DND-41 (cell line): ENCODE measurements around the gene MKS1.

Source experiments
- ATAC-seq: fragments of 200-7000 bp; cut with Tn5 transposase; 3 replicates; pipeline ENCODE4 v1.9.1; 2021; ENCODE audit warnings: low read depth; ENCODE audit not compliant: insufficient read depth
- DNase-seq: peaks from one replicate; pipeline ENCODE4 v3.0.0-alpha.2; 2020
- H2AFZ ChIP-seq: 2 replicates; pipeline ENCODE4 v1.6.0; 2012; ENCODE audit warnings: low read depth, low read length
- H3K27ac ChIP-seq: 2 replicates; pipeline ENCODE4 v1.5.1; 2012; ENCODE audit warnings: low read length, inconsistent platforms
- H3K27me3 ChIP-seq: fragments of 200-600 bp; sonication (generic); 2 replicates; pipeline ENCODE4 v1.6.0; 2012; ENCODE audit warnings: low read length, mild to moderate bottlenecking, inconsistent platforms; ENCODE audit not compliant: insufficient read depth, poor library complexity
- H3K36me3 ChIP-seq: 2 replicates; pipeline ENCODE4 v1.5.1; 2012; ENCODE audit warnings: low read length, inconsistent platforms; ENCODE audit not compliant: insufficient read depth
- H3K4me1 ChIP-seq: 2 replicates; pipeline ENCODE4 v1.5.1; 2012; ENCODE audit warnings: mild to moderate bottlenecking, low read length; ENCODE audit not compliant: insufficient read depth
- H3K4me2 ChIP-seq: 2 replicates; pipeline ENCODE4 v1.6.0; 2012; ENCODE audit warnings: mild to moderate bottlenecking, moderate library complexity, low read length, inconsistent platforms; ENCODE audit not compliant: insufficient read depth
- H3K4me3 ChIP-seq, 2 experiments: fragments of 200-600 bp in 1 of 2; shearing (Covaris generic) in 1 of 2; 2 replicates each; pipeline ENCODE4 v1.5.1; 2012 to 2016; ENCODE audit warnings: inconsistent platforms in 2 of 2, low read length in 2 of 2, mild to moderate bottlenecking in 2 of 2, low read depth in 1 of 2, moderate library complexity in 1 of 2
- H3K79me2 ChIP-seq: 2 replicates; pipeline ENCODE4 v1.6.0; 2012; ENCODE audit warnings: low read length, inconsistent platforms; ENCODE audit not compliant: insufficient read depth
- H3K9ac ChIP-seq: 2 replicates; pipeline ENCODE4 v1.6.0; 2012; ENCODE audit warnings: low read depth, mild to moderate bottlenecking, inconsistent platforms, low read length, moderate library complexity
- H3K9me3 ChIP-seq: 2 replicates; pipeline ENCODE4 v1.5.1; 2012; ENCODE audit warnings: low read length, moderate library complexity, mild to moderate bottlenecking, inconsistent platforms; ENCODE audit not compliant: insufficient read depth, severe bottlenecking
- H4K20me1 ChIP-seq: 2 replicates; pipeline ENCODE4 v1.6.0; 2012; ENCODE audit warnings: low read length; ENCODE audit not compliant: insufficient read depth
- CTCF ChIP-seq: IDR thresholded peaks from 2 replicates; pipeline ENCODE4 v1.5.1; 2012; ENCODE audit warnings: borderline replicate concordance, low read length, moderate library complexity, mild to moderate bottlenecking; ENCODE audit not compliant: poor library complexity, severe bottlenecking; ENCODE audit errors: extremely low read depth
- EZH2 ChIP-seq: IDR thresholded peaks from 3 replicates; pipeline ENCODE4 v1.6.1; 2012; ENCODE audit warnings: borderline replicate concordance, low read depth, mild to moderate bottlenecking, moderate library complexity, low read length, inconsistent platforms; ENCODE audit not compliant: severe bottlenecking

Gene MKS1

GRCh38 chr17:58242171-58242784 is 23.2 kb upstream of the MKS1 start:
- H3K36me3 ChIP-seq: no peaks in the 10 kb centered on the region
- H3K27me3 ChIP-seq: peaks cover 58% of the 10 kb centered on the region
- no peaks in the 10 kb centered on the region for H3K79me2 ChIP-seq
- no peaks in the 10 kb centered on the region for H3K4me1 ChIP-seq
- DNase-seq (no peak), ATAC-seq (no peak)
- no peak overlapping the region for H3K27ac ChIP-seq
- no peaks in the 10 kb centered on the region for H4K20me1 ChIP-seq
- no peak overlapping the region for H3K4me3 ChIP-seq
- H3K4me2 ChIP-seq: no peak overlapping the region
- TF ChIP-seq EZH2 (no peak), CTCF (no peak)
- H2AFZ ChIP-seq: no peak overlapping the region
- H3K9ac ChIP-seq: no peak overlapping the region
- H3K9me3 ChIP-seq: no peaks in the 10 kb centered on the region

- DNase-seq (no peak), ATAC-seq (no peak)
- Histone ChIP-seq H3K4me3 (no peak overlapping the region), H4K20me1 (no peaks in the 10 kb centered on the region), H3K4me1 (no peaks in the 10 kb centered on the region), H3K4me2 (no peak overlapping the region), H3K27ac (no peak overlapping the region), H3K36me3 (no peaks in the 10 kb centered on the region), H3K9ac (no peak overlapping the region), H2AFZ (no peak overlapping the region), H3K27me3 (peaks cover 59% of the 10 kb centered on the region), H3K79me2 (no peaks in the 10 kb centered on the region), H3K9me3 (no peaks in the 10 kb centered on the region)
- no peak for TF ChIP-seq EZH2
Measured at GRCh38 chr17:58239987-58240386, 20.9 kb upstream of the MKS1 start.

GRCh38 chr17:58238147-58238634 is 19.1 kb upstream of the MKS1 start, which contains the start of gene LPO:
Gene LPO, plus strand, starts transcription at chr17:58238584. Its CDS starts 4,396 bp downstream, at chr17:58242980.
- Histone ChIP-seq H4K20me1 (no peaks in the 10 kb centered on the region), H3K4me2 (no peak within 1 kb of the TSS), H3K36me3 (no peaks in the 10 kb centered on the region), H3K4me1 (no peaks in the 10 kb centered on the region), H3K27ac (no peak within 1 kb of the TSS), H3K27me3 (peaks cover 65% of the 10 kb centered on the region), H3K4me3 (no peak within 1 kb of the TSS), H3K79me2 (no peaks in the 10 kb centered on the region), H3K9me3 (no peaks in the 10 kb centered on the region), H3K9ac (no peak within 1 kb of the TSS), H2AFZ (no peak within 1 kb of the TSS)
- no peak for ATAC-seq
- DNase-seq: no peak
- TF ChIP-seq EZH2 (no peak), CTCF (no peak)

GRCh38 chr17:58236394-58236793 is 17.3 kb upstream of the MKS1 start:
- ATAC-seq: no peak
- Histone ChIP-seq H4K20me1 (no peaks in the 10 kb centered on the region), H3K4me2 (no peak overlapping the region), H3K4me3 (no peak overlapping the region), H3K9me3 (no peaks in the 10 kb centered on the region), H3K79me2 (no peaks in the 10 kb centered on the region), H3K9ac (no peak overlapping the region), H3K36me3 (no peaks in the 10 kb centered on the region), H3K27ac (no peak overlapping the region), H2AFZ (no peak overlapping the region), H3K27me3 (peaks cover 72% of the 10 kb centered on the region), H3K4me1 (no peaks in the 10 kb centered on the region)
- DNase-seq: no peak
- no peak for TF ChIP-seq EZH2
- no peak for TF ChIP-seq CTCF
